Measurements from ENCODE around the gene TRIM56. TPM values are rescaled to one million over a fixed set of nuclear protein-coding genes. Genes with fewer than 3 reads are reported as not detected.
A peak's percentile ranks its signal among the peaks of the same experiment; 100 is the strongest.

TRIM56 gene
- total and polyA plus RNA-seq, 9 of the 15 experiments (the other 6 are each of a cell fraction or from before 2014, with no cell fraction given) = 2.0 to 29.7 (median 11.6) TPM

GRCh38 chr7:101077303-101078086 is 7.8 kb upstream of the TRIM56 start (continued):
- TF ChIP-seq ETV1 (tag; conservative IDR thresholded peaks at IDR 0.05; ENCODE audit: low read depth) (no peak; the same call in 1 of the 2 replicates), ZFP30 (CRISPR knock-in tag; IDR thresholded peaks at IDR 0.05; ENCODE audit: borderline replicate concordance) (no peak), ZSCAN29 (IDR thresholded peaks at IDR 0.05) (no peak), ZNF444 (CRISPR knock-in tag; IDR thresholded peaks at IDR 0.05) (no peak), SMAD4 (CRISPR knock-in tag; conservative IDR thresholded peaks at IDR 0.05) (no peak), MTA1 (IDR thresholded peaks at IDR 0.05; ENCODE audit: borderline replicate concordance) (peak; percentile 30; the same call in 1 of the 2 replicates), RAD21 (CRISPR knock-in tag; conservative IDR thresholded peaks at IDR 0.05 in 1 of 2, IDR thresholded peaks at IDR 0.05 in 1 of 2) (peak; percentile 75 to 90), BHLHE40 (IDR thresholded peaks at IDR 0.05; ENCODE audit: low read length) (peak; percentile 36; the same call in 1 of the 2 replicates), DACH1 (IDR thresholded peaks at IDR 0.05; ENCODE audit: partially characterized antibody) (no peak), MNT (conservative IDR thresholded peaks at IDR 0.05) (no peak; a peak in 1 of 4 replicates), PPARD (CRISPR knock-in tag; IDR thresholded peaks at IDR 0.05) (no peak), NR2C2 (CRISPR knock-in tag; IDR thresholded peaks at IDR 0.05) (no peak), NR2C2 (tag; IDR thresholded peaks at IDR 0.05) (peak; percentile 44; the same call in 1 of the 2 replicates), CTCFL (IDR thresholded peaks at IDR 0.05; ENCODE audit: borderline replicate concordance, insufficient read depth, low read depth, low read length, poor library complexity, severe bottlenecking) (peak; percentile 51), RFX1 (IDR thresholded peaks at IDR 0.05) (peak; percentile 88), HDAC1 (IDR thresholded peaks at IDR 0.05) (0 out of 4 replicates have a peak, but pooled peaks of 1 of the 2 experiments have one; percentile 32), JUN (IDR thresholded peaks at IDR 0.05; ENCODE audit: borderline replicate concordance, low read depth, low read length) (0 out of 2 replicates have a peak, but pooled peaks have one; percentile 51), JUN (CRISPR knock-in tag; IDR thresholded peaks at IDR 0.05; ENCODE audit: borderline replicate concordance) (no peak), SNAPC5 (CRISPR knock-in tag; IDR thresholded peaks at IDR 0.05) (no peak), DPF2 (IDR thresholded peaks at IDR 0.05) (0 out of 2 replicates have a peak, but pooled peaks have one; percentile 28), E2F4 (CRISPR knock-in tag; IDR thresholded peaks at IDR 0.05; ENCODE audit: low read depth) (no peak), ZNF707 (CRISPR knock-in tag; conservative IDR thresholded peaks at IDR 0.05) (no peak), ZNF780A (CRISPR knock-in tag; IDR thresholded peaks at IDR 0.05) (no peak)

Data from K562 (cell line).